GM12878 (cell line): ENCODE data around the gene THAP4. TPM values are rescaled to one million over a fixed set of nuclear protein-coding genes. Genes with fewer than 3 reads are reported as not detected.

Experiments
- ATAC-seq: fragments of 200-7000 bp; cut with Tn5 transposase; 3 replicates; pipeline ENCODE4 v1.9.1; 2020; ENCODE audit warnings: mild to moderate bottlenecking, moderate library complexity
- BruUV-seq: library from RNA; stranded (reverse); fragments of 400-500 nt; replicated peaks from 2 replicates; lab custom pipeline; 2021; lab: Mats Ljungman, UMichigan
- CTCF ChIA-PET: fragments of 300-600 bp; sonication (Branson Sonifier 250); formaldehyde crosslinking; extraction: SDS; loops from one replicate; lab custom pipeline; 2021; ENCODE audit warnings: inconsistent platforms; lab: Yijun Ruan, JAX
- POLR2A ChIA-PET: fragments of 350-600 bp; formaldehyde crosslinking; extraction: SDS; loops from one replicate; lab custom pipeline; 2021; ENCODE audit warnings: inconsistent platforms; lab: Charles Lee
- RAD21 ChIA-PET: fragments of 300-600 bp; sonication (Branson Sonifier 250); formaldehyde crosslinking; loops from one replicate; lab custom pipeline; 2023; ENCODE audit warnings: antibody characterized with exemption; ENCODE audit not compliant: unreplicated experiment; lab: Charles Lee
- SMC1A ChIA-PET: fragments of 300-600 bp; sonication (Branson Sonifier 250); formaldehyde crosslinking; loops from one replicate; lab custom pipeline; 2023; ENCODE audit not compliant: unreplicated experiment, uncharacterized antibody; lab: Charles Lee
- DNase-seq: peaks from one replicate; pipeline ENCODE4 v3.0.0-alpha.2; 2011; ENCODE audit warnings: low read depth, low spot score
- FAIRE-seq: peaks from 3 replicates; lab custom pipeline; 2011; peaks lifted over from hg19 to GRCh38; lab: Jason Lieb, UNC
- H2AFZ ChIP-seq: 2 replicates; pipeline ENCODE4 v1.6.0; 2011; ENCODE audit warnings: low read depth, low read length, control low read depth; ENCODE audit not compliant: control insufficient read depth
- H3K27ac ChIP-seq: 2 replicates; pipeline ENCODE4 v1.5.1; 2011; ENCODE audit warnings: control low read depth; ENCODE audit not compliant: control insufficient read depth, insufficient read depth
- H3K27me3 ChIP-seq, 2 experiments: replicated peaks in 1 of 2; 2 replicates each; pipeline versions ENCODE4 v1.6.0 to v1.6.1; 2011; ENCODE audit warnings: low read length in 1 of 2; ENCODE audit not compliant: control insufficient read depth in 2 of 2, insufficient read depth in 2 of 2
- H3K36me3 ChIP-seq, 2 experiments: 2 replicates each; pipeline ENCODE4 v1.5.1; 2011; ENCODE audit warnings: low read length in 1 of 2; ENCODE audit not compliant: control insufficient read depth in 2 of 2, insufficient read depth in 2 of 2
- H3K4me1 ChIP-seq: 2 replicates; pipeline ENCODE4 v1.6.1; 2011; ENCODE audit warnings: mild to moderate bottlenecking, low read length, moderate library complexity, mixed read lengths; ENCODE audit not compliant: control insufficient read depth, insufficient read depth
- H3K4me2 ChIP-seq: 2 replicates; pipeline ENCODE4 v1.6.0; 2011; ENCODE audit warnings: control low read depth; ENCODE audit not compliant: control insufficient read depth, insufficient read depth
- H3K4me3 ChIP-seq: fragments of 200-600 bp; sonication (generic); 2 replicates; pipeline ENCODE4 v1.5.1; 2016
- H3K79me2 ChIP-seq: 2 replicates; pipeline ENCODE4 v1.6.0; 2011; ENCODE audit warnings: low read length; ENCODE audit not compliant: control insufficient read depth, insufficient read depth
- H3K9ac ChIP-seq: 2 replicates; pipeline ENCODE4 v1.8.0; 2011; ENCODE audit warnings: low read length, control low read depth, mixed read lengths; ENCODE audit not compliant: control insufficient read depth, insufficient read depth
- H3K9me3 ChIP-seq: replicated peaks from 3 replicates; pipeline ENCODE4 v1.5.1; 2011; ENCODE audit warnings: mild to moderate bottlenecking, low read length; ENCODE audit not compliant: control insufficient read depth, insufficient read depth
- H4K20me1 ChIP-seq: 2 replicates; pipeline ENCODE4 v1.6.0; 2011; ENCODE audit not compliant: control insufficient read depth, insufficient read depth
- BACH1 ChIP-seq: fragments of 450-650 bp; IDR thresholded peaks from 2 replicates; pipeline ENCODE4 v1.6.1; 2017; ENCODE audit warnings: mild to moderate bottlenecking, borderline replicate concordance
- E2F8 ChIP-seq: fragments of 450-650 bp; IDR thresholded peaks from 2 replicates; pipeline ENCODE4 v1.6.1; 2018; ENCODE audit warnings: mild to moderate bottlenecking, low read depth, moderate library complexity; ENCODE audit not compliant: partially characterized antibody
- E4F1 ChIP-seq: fragments of 450-650 bp; IDR thresholded peaks from 2 replicates; pipeline ENCODE4 v1.6.1; 2018; ENCODE audit warnings: borderline replicate concordance, mild to moderate bottlenecking; ENCODE audit not compliant: partially characterized antibody
- EED ChIP-seq: sonication (generic); IDR thresholded peaks from 2 replicates; pipeline ENCODE4 v1.6.1; 2016; ENCODE audit warnings: antibody characterized with exemption, low read depth
- IKZF1 ChIP-seq: fragments of 450-650 bp; conservative IDR thresholded peaks from 2 replicates; pipeline ENCODE4 v1.6.1; 2017; ENCODE audit warnings: antibody characterized with exemption, mild to moderate bottlenecking
- IRF4 ChIP-seq: IDR thresholded peaks from 2 replicates; pipeline ENCODE4 v1.6.1; 2011; ENCODE audit warnings: low read depth, low read length
- MEF2B ChIP-seq: fragments of 450-650 bp; IDR thresholded peaks from 2 replicates; pipeline ENCODE4 v1.6.1; 2018; ENCODE audit warnings: mild to moderate bottlenecking, moderate library complexity; ENCODE audit not compliant: partially characterized antibody, poor library complexity, severe bottlenecking
- NFYA ChIP-seq: IDR thresholded peaks from 2 replicates; pipeline ENCODE4 v1.6.1; 2011; ENCODE audit warnings: low read depth, mild to moderate bottlenecking, low read length, improper control_type of control experiment, borderline replicate concordance
- REST ChIP-seq: IDR thresholded peaks from 2 replicates; pipeline ENCODE4 v1.6.1; 2012; ENCODE audit warnings: mild to moderate bottlenecking, low read depth, low read length
- TCF3 ChIP-seq: IDR thresholded peaks from 2 replicates; pipeline ENCODE4 v1.6.1; 2012; ENCODE audit warnings: low read depth, mild to moderate bottlenecking, low read length, borderline replicate concordance; ENCODE audit not compliant: insufficient read depth
- USF1 ChIP-seq: IDR thresholded peaks from 2 replicates; pipeline ENCODE4 v1.6.1; 2011; ENCODE audit warnings: borderline replicate concordance, low read depth, mild to moderate bottlenecking, moderate library complexity, mixed read lengths, low read length; ENCODE audit not compliant: insufficient read depth; ENCODE audit errors: extremely low read length
- WGBS: methylation state at CpG from one replicate; pipeline ENCODE4 v1.1.6; 2016; ENCODE audit warnings: low lambda C conversion rate; ENCODE audit not compliant: insufficient replicate concordance, insufficient coverage; ENCODE audit errors: missing lambda C conversion rate; 5-methylcytosine and 5-hydroxymethylcytosine counted together
- in situ Hi-C: fragments of 300-500 bp; cut with MboI; formaldehyde crosslinking; loops from 9 replicates; pipeline ENCODE4 v1.14.3; 2018; ENCODE audit warnings: mixed read lengths
- intact Hi-C: fragments of 100-400 bp; cut with micrococcal nuclease; formaldehyde crosslinking; loops from one replicate; pipeline ENCODE4 v1.14.2; 2022; ENCODE audit not compliant: unreplicated experiment
- polyA plus RNA-seq, 11 experiments: library from polyadenylated mRNA; depleted of rRNA in 4 of 11; unstranded in 6 of 11; stranded (reverse) in 5 of 11; fragments of >200 nt; fragmentation: Nextera tagmentation in 4 of 11; fragmentation: Illumina TruSeq in 1 of 11; extraction: Ambion mirVana in 4 of 11; extraction: Trizol in 1 of 11; gene quantifications; 1 replicate in 1 of 11; 2 replicates in 10 of 11; pipeline versions ENCODE4 v1.2.1 to v1.2.3, GENCODE V29; 2011 to 2016; ENCODE audit warnings: inconsistent platforms in 2 of 11, missing spikeins in 2 of 11, low read depth in 1 of 11
- total RNA-seq, 4 experiments: library from RNA; depleted of rRNA in 3 of 4; stranded (reverse); fragments of >200 nt in 3 of 4; fragmentation: Illumina TruSeq in 1 of 4; extraction: Trizol in 1 of 4; gene quantifications; 2 replicates each; pipeline versions ENCODE4 v1.2.1 to v1.2.3, GENCODE V29; 2013 to 2021

The THAP4 gene
- total and polyA plus RNA-seq, 10 of the 15 experiments (the other 5 are each of a cell fraction or from before 2014, with no cell fraction given): 12.9 to 67.7 (median 44.5) TPM

GRCh38 chr2:241654551-241654950 is 17.6 kb upstream of the THAP4 start:
- Histone ChIP-seq H3K4me2 (no peak overlapping the region), H3K36me3 (peaks cover 14 to 39% of the 10 kb centered on the region in 2 experiments), H3K9me3 (no peaks in the 10 kb centered on the region), H3K27ac (no peak overlapping the region), H4K20me1 (no peaks in the 10 kb centered on the region), H3K4me3 (no peak overlapping the region), H3K79me2 (no peaks in the 10 kb centered on the region), H3K4me1 (no peaks in the 10 kb centered on the region), H3K27me3 (no peaks in the 10 kb centered on the region), H2AFZ (no peak overlapping the region), H3K9ac (no peak overlapping the region)
- DNase-seq (no peak), ATAC-seq (no peak), FAIRE-seq (no peak)
- ChIA-PET POLR2A (interaction anchor here (0.7 kb wide), 2 partner anchors 32 to 337 kb away, joined by 5 to 6 read pairs; no protein-coding TSS in a partner anchor), RAD21 (no interaction called here), SMC1A (interaction anchor here (0.6 kb wide), 1 partner anchor 137 kb away, joined by 3 read pairs; no protein-coding TSS in a partner anchor), CTCF (interaction anchor here (0.6 kb wide), 3 partner anchors 147 to 221 kb away, joined by 3 to 5 read pairs (median 3); no protein-coding TSS in a partner anchor)
- in situ Hi-C loops (loop anchor here (10.0 kb wide), 1 partner anchor 800 kb away; no protein-coding TSS in a partner anchor), intact Hi-C loops (no loop called here)
- BruUV-seq: no TSS peak
- 98% methylated on average over 12 of the region's 12 CpGs for WGBS
- TF ChIP-seq NFYA: no peak
- no peak for TF ChIP-seq E4F1
- no peak for TF ChIP-seq MEF2B
- no peak for TF ChIP-seq BACH1
- no peak for TF ChIP-seq REST
- no peak for TF ChIP-seq E2F8
- no peak for TF ChIP-seq EED
- TF ChIP-seq IKZF1: no peak
- TF ChIP-seq IRF4: no peak
- TF ChIP-seq TCF3: no peak
- TF ChIP-seq USF1: no peak
